Measurements from ENCODE around the gene AFAP1.
A peak's percentile ranks its signal among the peaks of the same experiment; 100 is the strongest.

Gene AFAP1, protein sequence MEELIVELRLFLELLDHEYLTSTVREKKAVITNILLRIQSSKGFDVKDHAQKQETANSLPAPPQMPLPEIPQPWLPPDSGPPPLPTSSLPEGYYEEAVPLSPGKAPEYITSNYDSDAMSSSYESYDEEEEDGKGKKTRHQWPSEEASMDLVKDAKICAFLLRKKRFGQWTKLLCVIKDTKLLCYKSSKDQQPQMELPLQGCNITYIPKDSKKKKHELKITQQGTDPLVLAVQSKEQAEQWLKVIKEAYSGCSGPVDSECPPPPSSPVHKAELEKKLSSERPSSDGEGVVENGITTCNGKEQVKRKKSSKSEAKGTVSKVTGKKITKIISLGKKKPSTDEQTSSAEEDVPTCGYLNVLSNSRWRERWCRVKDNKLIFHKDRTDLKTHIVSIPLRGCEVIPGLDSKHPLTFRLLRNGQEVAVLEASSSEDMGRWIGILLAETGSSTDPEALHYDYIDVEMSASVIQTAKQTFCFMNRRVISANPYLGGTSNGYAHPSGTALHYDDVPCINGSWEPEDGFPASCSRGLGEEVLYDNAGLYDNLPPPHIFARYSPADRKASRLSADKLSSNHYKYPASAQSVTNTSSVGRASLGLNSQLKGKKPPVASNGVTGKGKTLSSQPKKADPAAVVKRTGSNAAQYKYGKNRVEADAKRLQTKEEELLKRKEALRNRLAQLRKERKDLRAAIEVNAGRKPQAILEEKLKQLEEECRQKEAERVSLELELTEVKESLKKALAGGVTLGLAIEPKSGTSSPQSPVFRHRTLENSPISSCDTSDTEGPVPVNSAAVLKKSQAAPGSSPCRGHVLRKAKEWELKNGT

DNA sequence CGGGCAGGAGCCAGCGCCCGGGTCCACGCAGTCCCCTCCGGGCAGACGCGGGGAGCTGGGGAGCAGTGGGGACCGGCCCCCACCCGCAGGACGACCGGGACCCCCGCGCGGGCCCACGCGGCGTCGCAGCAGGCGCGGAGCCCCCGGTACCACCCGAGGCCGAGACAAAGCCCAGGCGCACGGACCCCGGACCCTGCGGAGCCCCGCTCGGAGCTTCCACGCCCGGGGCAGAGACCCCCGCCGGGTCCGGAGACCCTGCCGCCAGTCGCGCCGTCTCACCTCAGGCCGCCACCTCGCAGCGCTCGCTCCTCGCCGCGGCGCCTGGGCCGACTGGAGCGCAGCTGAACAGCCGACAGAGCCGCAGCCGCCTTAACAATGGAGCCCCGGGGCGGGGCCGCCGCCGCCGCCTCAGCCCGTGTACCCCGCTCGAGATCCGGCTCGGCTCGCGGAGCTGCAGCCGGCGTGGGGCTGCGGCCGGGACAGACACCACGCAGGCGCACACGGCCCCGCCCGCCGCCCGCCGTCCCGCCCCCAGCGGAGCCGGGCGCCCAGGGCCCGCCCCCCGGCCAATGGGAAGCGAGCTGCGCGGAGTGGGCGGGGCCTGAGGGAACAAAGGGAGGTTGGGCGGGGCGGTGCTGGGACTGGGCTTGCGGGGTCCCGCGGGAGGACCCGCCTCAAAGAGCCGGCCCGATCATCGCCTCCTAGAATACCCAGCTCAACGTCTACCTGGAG is at the start of gene AFAP1:
AFAP1 (minus strand) TSS at position 485 of the 732 bp plus-strand sequence. CDS start 67,783 bp downstream, outside the sequence.
- peak; percentile 79 for DNase-seq (ENCODE audit: low read depth)

DNA sequence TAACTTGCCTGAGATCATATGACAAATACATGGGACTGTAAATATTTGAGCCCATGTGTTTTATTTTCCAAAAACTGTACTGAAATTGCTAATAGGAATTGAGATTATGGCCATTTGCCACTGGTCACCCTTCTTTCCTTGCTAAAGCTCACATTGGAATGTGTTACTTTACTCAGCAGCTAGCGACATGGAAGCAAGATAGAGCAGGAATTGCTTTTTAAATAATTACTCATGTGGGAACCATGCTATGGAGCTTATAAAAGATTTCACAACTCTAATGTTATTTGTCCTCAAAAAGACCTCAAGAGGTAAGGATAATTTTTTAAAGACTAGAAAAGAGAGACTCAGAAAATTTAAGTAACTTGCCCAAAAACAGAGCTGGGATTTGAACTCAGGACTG is 48.8 kb upstream of the AFAP1 start:
- DNase-seq (ENCODE audit: low read depth), result no peak

DNA sequence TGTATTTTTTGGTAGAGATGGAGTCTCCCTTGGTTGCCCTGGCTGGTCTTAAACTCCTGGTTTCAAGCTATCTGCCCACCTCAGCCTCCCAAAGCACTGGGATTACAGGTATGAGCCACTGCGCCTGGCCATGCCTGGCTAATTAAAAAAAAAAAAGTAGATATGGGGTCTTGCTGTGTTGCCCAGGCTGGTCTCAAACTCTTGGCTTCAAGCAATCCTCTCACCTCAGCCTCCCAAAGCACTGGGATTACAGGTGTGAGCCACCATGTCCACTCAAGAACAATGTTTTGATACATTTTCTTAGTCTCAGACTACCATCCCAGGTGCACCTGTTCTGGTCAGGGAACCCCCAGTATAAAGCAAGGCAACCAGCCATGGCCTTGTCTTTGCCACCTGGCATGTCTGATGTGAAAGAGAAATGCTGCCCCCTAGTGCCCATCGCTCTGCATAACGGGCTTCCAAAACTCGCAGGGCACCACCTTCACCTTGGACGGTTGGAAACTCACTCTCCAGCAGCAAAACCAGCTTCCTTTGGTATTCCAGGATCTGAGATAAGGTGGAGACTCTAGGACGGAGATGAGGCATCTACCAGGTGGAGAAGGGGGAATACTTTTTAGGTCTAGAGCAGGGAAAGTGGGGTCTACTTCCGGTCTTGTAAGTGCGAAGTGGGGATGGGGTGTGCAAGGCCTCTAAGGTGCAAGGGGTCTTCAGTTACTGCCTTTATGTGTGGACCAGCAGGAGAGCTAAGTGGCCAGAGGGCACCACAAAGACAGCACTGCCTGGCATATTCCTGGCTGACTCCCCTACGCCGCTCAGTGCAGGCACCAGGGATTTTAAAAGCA is 47.7 kb upstream of the AFAP1 start:
- no peak for DNase-seq (ENCODE audit: low read depth)

DNA sequence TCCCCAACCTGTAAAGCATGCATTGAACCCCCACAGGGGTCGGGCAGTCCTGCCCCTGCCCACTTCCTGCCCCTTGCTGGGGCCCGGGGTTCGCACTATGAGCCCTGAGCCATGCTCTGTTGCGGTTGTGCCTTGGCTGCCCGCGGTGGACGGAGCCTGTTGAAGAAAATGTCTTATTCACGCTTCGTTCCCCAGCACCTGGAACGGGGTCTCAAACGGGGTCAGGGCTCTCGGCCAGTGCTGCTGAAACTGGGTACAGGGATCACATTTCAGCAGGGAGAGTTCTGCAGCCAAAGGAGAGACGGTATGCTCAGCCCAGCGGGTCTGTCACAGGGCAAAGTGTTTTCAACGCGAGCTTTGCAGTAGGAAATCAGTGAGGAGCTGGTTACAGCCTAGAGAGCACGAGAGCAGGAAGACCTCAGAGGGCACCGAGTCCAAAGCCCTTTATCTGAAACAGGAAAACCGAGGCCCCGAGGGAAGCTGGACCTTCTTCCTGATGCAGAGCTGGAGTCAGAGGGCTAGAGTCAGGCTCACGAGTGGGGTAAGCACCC is 46.3 kb upstream of the AFAP1 start:
- DNase-seq (ENCODE audit: low read depth), result no peak

DNA sequence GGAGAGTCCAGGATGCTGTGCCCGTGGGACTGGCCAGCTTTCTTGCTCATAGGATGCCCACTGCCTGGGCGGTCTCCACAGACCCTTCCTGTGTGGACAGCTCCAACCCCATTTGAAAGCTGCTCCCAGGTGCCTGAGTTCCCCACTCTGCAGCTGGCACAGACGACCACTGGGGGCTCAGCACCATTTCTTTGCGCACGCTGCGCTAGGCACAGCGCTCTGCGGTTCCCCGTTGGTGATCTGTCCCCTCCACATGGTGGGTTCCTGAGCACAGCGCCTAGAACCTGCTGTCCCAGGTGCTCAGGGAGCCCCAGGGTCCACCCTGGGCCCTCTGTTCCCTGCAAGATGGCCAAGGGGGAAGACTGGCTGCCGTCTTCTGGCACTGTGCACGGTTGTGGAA is 45.4 kb upstream of the AFAP1 start:
- DNase-seq (ENCODE audit: low read depth), result no peak

DNA sequence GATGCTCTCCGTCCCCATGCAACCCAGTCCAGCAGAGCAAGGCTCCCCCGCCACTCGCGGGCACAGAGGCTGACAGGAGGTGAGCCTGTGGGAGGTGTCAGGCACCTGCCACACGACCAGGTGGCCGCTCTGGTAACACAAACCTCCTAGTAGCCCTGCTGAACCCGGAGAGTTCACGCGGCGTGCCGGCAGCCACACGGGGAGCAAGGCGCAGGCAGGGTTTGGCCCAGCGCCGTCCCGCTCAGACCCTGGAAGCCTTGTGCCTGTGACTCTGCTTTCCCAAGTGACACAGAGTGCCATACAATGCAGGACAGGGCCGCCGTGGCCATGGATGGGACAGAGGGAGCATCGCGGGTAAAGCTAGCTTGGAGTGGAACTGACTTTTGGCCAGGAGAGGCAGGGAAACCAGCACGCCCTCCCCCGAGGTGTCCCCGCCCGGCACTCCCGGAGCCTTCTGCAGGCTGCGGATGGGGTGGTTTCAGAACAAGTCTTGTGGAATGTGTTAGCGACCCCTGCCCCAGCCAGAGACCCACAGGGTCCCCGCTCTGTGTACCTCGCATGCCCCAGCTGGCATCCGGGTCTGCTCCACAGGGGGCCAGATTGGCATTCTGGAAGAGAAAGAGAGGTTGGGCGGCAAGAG is 44.7 kb upstream of the AFAP1 start:
- DNase-seq (ENCODE audit: low read depth), result no peak

DNA sequence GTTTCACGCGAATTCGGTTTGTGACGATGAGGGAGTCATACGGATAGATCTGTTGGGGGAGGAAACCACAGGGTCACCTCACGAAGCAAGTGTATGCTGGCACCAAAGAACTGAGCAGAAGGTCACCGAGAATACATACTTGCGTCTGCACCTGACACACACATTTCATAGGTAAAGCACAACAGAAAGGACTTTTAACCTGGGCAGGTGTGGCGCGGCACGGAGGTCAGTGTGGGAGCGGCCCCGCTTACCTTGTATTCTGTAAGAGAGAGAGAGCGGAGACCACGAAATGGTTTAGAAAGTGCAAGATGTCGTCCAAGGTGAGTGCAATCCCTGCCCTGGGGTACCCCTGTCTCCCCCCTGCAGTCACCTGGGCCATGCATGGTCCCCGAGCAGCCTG is 43.6 kb upstream of the AFAP1 start:
- no peak for DNase-seq (ENCODE audit: low read depth)

DNA sequence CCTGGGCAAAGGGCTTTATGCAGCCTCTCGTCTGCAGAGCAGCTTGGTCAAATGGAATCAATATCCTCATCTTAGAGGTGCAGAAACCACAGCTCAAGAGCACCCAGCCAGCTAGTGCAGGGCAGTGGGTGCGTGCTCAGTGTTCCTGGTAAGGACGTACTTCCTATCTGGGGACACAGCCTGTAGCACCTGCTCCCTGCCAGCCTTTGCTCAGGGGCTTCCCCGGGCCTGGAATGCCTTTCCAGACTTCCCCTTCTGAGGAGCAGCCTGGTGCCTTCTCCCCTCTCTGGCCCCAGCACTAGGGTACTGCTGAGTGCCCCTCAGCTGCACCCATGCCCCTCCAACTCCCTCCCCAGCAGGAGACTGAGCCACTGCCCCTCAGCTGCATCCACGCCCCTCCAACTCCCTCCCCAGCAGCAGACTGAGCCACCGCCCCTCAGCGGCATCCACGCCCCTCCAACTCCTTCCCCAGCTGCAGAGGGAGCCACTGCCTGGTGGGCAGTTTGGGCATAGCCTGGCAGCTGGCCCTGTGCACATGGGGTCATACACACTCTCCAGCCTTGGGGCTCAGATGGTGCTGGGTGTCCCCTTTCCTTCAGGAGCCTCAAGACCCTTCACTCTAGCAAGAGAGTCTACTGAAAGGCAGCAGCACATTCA is 42.2 kb upstream of the AFAP1 start:
- DNase-seq (ENCODE audit: low read depth), result no peak

DNA sequence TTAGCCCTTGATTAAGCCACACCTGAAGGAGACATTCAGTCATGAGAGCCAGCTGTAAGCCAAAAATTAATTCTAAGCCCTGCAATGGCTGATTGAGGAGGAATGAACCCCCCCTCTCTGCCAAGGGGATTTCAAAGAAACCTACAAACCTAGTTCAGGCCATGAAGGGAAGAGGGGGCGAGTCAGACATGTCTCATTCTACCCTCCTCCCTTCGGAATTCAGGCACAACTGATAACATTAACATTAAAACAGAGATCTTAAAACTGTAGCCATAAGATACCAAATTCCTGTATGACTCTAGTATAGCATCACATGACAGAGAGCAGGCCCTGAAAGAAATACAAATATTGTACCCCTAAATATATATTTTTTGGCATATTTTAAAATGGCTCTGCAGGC is 40.4 kb upstream of the AFAP1 start:
- no peak for DNase-seq (ENCODE audit: low read depth)

DNA sequence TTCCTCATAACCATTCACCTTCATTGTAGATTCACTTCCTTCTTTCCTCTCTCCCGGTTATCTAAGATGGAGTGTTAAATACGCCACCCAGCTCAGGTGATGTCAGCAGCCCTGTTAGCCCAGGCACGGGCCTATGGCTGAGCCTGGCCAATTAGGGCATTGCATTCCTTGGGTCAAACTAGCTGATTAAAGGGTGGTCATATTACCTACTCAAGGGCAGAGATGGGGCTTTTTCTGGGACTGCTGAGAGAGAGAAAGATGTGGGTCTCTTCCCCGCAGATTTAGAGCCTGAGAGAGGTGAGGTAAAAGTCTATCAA is 39.9 kb upstream of the AFAP1 start:
- no peak for DNase-seq (ENCODE audit: low read depth)

DNA sequence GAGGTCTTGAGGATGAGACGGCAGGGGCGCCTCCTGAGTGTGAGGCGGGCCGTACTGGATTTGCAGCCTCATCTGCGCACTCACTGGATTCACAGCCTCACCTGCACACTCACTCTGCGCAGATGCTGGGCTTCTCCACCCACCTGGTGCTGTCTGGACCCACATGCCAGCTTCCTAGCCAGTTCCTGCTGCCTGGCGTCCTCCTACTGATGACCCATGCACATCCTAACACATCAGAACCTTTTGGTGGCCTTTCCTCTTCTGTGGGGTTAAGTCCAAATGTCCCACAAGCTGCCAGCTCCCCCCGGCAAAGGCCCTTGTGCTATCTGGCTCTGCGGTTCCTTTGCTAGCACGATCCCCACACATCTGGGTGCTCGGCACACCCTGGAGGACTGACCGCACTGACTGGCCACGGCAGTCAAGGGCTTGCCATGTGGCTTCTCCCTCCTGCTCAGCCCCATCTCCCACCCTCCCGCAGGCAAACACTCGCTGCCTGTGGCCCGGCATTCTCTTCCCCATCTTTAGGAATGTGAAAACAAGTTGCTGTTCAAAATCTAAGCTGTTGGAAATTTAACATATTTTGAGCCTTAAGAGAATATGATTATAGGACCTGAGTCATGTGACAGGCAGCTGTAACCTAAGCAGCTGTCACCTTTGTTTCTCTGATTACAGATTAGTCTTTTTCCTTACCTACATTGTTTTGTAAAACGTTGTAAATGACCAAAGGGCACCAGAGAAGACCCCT is 39.4 kb upstream of the AFAP1 start:
- DNase-seq (ENCODE audit: low read depth), result no peak

DNA sequence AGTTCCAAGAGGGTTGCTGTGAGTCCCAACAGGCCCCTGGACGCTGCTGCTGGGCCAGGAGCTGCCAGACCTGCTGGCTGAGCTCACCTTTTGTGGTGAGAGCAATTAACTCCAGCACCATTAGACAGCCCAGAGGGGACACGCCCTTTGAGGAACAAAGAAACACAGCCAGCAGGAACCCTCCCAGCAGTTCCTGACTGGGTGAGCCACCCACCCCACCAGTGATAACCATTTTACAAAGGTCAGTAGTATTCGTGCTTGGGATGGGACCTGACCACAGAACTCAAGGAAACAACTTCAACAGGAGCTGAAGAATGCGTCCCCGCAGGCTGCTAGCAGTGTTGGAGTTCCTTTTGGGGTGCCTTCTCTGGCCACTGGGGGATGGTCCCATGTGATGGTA is 38.8 kb upstream of the AFAP1 start:
- no peak for DNase-seq (ENCODE audit: low read depth)

DNA sequence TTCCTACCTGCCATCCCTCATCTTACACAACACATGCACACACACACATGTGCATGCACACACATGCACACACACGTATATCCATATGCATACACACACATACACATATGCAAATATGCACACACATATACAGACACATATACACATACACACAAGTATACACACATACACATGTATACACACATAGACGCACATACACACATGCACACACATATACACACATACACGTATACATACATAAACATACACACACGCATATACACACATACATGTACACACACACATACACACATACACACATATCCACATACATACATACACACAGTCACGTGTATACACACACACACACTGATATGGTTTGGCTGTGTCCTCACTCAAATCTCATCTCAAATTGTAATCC is 37.0 kb upstream of the AFAP1 start:
- DNase-seq (ENCODE audit: low read depth), result no peak

DNA sequence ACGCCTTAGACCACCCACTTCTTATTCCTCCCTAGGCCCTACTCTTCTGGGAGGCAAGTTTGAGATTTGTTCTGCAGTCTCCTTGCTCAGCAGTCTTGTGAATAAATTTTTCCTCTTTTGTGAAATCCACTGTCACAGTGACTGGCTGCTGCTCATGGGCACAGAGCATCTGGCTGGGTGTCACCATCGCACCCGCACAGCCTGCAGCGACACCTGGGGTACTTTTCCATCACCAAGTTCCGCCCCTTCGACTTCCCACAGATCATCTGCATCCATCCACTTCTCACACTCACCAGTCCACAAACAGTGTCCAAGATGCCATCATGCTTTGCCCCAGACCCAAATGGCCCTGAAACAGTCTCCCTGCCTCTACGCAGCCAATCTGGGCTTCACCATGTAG is 36.4 kb upstream of the AFAP1 start:
- DNase-seq (ENCODE audit: low read depth), result no peak

DNA sequence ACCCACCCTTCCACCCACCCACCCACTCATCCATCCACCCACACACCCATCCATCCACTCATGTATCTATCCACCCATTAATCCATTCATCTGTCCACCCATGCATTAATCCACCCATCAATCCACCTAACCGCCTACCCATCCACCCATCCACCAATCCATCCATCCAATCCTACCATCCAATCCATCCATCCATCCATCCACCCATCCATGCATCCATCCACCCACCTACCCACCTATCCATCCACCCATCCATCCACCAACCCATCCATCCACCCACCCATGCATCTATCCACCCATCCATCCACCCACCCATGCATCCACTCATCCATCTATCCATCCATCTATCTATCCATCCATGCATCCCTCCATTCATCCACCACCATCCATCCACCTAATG is 34.8 kb upstream of the AFAP1 start:
- DNase-seq (ENCODE audit: low read depth), result no peak

DNA sequence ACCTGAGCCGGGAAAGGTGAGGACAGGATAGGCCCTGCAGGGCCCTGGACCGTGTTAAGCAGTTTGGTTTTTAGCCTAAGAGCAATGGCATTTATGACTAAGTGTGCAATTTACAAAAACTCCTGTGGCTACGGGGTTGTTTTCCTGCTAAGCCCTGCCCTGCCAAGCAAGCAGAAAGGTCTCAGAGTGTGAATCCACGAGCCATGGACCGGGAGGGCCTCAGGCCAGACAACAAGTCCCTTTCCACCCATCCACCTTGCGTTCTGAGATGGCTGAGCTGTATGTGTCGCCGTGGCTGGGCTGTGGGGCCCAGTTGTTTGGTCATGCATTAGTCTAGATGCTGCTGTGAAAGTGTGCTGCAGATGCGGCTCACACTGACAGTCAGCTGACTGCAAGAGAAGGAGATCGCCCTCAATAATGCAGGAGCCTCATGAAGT is 33.9 kb upstream of the AFAP1 start:
- no peak for DNase-seq (ENCODE audit: low read depth)

DNA sequence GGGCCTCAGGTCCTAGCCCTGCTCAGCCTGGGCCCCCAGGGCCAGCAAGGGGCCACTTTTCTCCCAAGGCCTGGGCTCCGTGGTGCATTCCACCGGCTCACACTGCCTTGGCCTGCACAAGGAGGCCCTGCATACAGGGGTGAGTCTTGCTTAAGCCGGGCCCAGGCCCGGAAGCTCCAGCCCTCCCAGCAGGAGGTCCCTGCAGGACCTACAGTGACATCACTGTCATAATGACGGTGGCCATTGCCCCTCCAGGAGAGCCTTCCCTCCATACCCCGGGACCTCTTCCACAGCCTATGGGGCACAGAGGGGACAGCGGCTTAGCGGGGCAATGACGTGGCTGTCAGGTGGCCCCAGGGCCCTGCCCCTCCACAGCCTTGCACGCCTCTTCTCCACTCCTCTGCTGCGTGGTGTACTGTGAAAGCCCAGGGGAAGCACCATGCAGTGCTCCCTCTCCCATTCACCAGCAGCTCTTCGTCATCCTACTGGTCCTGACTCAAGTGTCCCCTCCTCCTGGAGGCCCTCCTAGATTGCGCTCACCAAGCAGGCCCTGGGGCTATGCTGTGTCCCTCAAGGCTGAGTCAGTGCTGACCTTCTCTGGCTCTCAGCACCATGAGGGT is 32.3 kb upstream of the AFAP1 start:
- no peak for DNase-seq (ENCODE audit: low read depth)

DNA sequence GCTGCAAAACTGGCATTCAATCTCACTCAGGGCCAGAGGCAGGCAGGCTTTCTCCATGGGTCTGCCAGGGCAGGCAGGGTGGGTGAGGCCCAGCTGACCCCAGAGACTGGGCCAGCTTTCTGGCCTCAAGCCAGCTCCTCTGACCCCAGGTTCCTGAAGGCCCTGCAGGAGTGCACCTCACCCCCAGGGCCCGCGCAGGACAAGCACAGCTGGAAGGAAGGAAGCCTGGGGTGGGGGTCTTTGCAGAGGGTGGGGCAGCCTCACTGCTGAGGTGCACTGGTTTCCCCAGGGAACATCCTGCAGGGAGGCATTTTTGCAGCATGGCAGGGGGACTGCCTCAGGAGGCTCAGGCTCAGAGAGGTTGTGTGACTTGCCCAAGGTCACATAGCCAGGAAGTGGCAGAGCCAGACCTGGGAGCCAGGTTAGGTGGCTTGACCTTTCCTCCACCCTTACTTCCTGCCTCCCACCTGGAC is 31.5 kb upstream of the AFAP1 start:
- DNase-seq (ENCODE audit: low read depth), result no peak

DNA sequence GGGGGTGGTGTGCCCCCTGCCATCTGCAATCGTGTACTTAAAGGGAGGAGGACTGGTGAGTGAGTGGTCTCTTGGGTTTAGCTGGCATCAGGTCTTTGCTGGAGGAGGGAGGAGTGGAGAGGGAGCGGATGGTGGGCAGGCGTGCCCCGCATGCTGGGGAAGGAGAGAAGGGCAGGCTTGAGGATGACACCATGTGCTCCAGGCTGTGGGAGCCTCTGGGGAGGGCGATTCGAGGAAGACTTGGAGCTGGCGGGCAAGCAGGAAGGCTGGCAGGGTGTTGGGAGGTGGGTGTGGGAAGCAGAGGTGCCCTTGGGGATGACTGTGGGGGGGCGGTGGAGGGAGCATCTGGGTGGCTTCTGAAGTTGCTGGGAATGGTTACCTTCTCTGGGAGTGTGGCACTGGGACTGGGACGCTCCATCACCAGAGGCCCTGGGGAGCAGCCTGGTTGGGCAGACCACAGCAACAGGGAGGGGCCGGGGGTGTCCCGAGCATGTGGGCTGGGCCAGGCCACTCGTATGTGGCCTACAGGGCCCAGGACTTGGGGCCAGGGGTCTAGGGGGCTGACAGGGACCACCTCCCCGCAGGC is 30.8 kb upstream of the AFAP1 start:
- DNase-seq (ENCODE audit: low read depth), result no peak

All from stimulated activated CD8-positive, alpha-beta memory T cell treated with anti-CD3 and anti-CD28 coated beads, Interleukin-12 subunit alpha, Interleukin-12 subunit beta, amount 100 ng/mL, for 4 hours (primary cell).